ENCODE data around the gene CACNA2D3.

Gene CACNA2D3

DNA sequence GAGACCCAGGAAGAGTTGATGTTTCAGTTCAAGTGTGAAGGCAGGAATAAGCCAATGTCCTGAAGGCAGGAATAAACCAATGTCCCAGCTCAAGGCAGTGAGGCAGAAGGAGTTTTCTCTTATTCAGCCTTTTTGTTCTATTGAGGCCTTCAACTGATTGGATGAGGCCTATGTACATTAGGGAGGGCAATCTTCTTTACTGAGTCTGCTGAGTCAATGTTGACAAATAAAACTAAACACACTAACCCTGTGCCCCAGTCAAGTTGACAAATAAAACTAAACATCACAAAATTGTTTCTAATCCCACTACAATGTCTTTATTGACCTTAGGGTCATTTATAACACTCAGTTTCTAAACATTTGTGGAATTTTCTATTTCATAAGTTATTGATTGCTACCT lies 100.0 kb downstream of the CACNA2D3 start:
- no peaks in the 10 kb centered on the region for H3K27me3 ChIP-seq (replicated peaks; ENCODE audit: control insufficient read depth, insufficient read depth, low read length)
- DNase-seq (ENCODE audit: low read depth): no peak
- no peak overlapping the region for H3K4me3 ChIP-seq (ENCODE audit: low read length)
- peaks cover 3% of the 10 kb centered on the region for H3K9me3 ChIP-seq (ENCODE audit: control insufficient read depth, low read length)
- no peaks in the 10 kb centered on the region for H3K4me1 ChIP-seq (ENCODE audit: control insufficient read depth, insufficient read depth, low read length)
- no peak overlapping the region for H3K9ac ChIP-seq (ENCODE audit: low read length)
- H3K36me3 ChIP-seq (ENCODE audit: control insufficient read depth, insufficient read depth, low read length, severe bottlenecking): no peaks in the 10 kb centered on the region

GRCh38 chr3:54223063-54223462 lies 100.7 kb downstream of the CACNA2D3 start:
- Histone ChIP-seq H3K9me3 (ENCODE audit: control insufficient read depth, low read length) (peaks cover 3% of the 10 kb centered on the region), H3K9ac (ENCODE audit: low read length) (no peak overlapping the region), H3K4me1 (ENCODE audit: control insufficient read depth, insufficient read depth, low read length) (no peaks in the 10 kb centered on the region), H3K27me3 (replicated peaks; ENCODE audit: control insufficient read depth, insufficient read depth, low read length) (no peaks in the 10 kb centered on the region), H3K36me3 (ENCODE audit: control insufficient read depth, insufficient read depth, low read length, severe bottlenecking) (no peaks in the 10 kb centered on the region), H3K4me3 (ENCODE audit: low read length) (no peak overlapping the region)
- DNase-seq (ENCODE audit: low read depth): no peak

DNA sequence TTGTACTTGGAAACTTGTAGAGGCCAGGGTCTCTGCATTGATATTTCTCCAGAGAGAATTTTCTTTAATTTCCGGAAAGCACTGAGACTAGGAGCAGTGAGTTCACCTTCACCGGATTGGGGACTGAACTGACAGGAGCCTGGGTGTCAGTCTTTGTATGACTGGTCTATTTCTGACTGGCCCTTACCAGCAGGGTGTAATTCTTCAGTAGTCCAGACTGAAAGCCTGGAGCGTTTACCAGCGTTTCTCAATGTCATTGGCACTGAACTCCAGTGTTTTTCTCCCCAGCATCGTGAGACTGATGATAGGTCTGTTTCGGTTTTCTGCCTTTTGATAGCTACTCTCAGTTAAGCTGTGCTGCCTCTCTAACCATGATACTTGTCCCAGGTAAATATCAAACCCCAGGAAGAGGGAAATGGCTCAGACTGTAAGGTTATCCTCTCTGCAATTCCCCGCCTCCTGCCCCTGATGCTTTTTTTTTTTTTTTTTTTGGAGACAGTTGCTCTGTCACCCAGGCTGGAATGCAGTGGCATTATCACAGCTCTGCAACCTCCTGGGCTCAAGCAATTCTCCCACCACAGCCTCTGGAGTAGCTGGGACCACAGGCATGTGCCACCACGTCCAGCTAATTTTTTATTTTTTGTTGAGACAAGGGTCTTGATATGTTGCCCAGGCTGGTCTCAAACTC lies 103.6 kb downstream of the CACNA2D3 start:
- DNase-seq (ENCODE audit: low read depth): no peak
- Histone ChIP-seq H3K4me3 (ENCODE audit: low read length) (no peak overlapping the region), H3K9me3 (ENCODE audit: control insufficient read depth, low read length) (no peaks in the 10 kb centered on the region), H3K4me1 (ENCODE audit: control insufficient read depth, insufficient read depth, low read length) (no peaks in the 10 kb centered on the region), H3K27me3 (replicated peaks; ENCODE audit: control insufficient read depth, insufficient read depth, low read length) (no peaks in the 10 kb centered on the region), H3K36me3 (ENCODE audit: control insufficient read depth, insufficient read depth, low read length, severe bottlenecking) (no peaks in the 10 kb centered on the region), H3K9ac (ENCODE audit: low read length) (no peak overlapping the region)

GRCh38 chr3:54228806-54229205 lies 106.5 kb downstream of the CACNA2D3 start:
- Histone ChIP-seq H3K9ac (ENCODE audit: low read length) (no peak overlapping the region), H3K4me3 (ENCODE audit: low read length) (no peak overlapping the region), H3K9me3 (ENCODE audit: control insufficient read depth, low read length) (no peaks in the 10 kb centered on the region), H3K27me3 (replicated peaks; ENCODE audit: control insufficient read depth, insufficient read depth, low read length) (no peaks in the 10 kb centered on the region), H3K36me3 (ENCODE audit: control insufficient read depth, insufficient read depth, low read length, severe bottlenecking) (no peaks in the 10 kb centered on the region), H3K4me1 (ENCODE audit: control insufficient read depth, insufficient read depth, low read length) (no peaks in the 10 kb centered on the region)
- no peak for DNase-seq (ENCODE audit: low read depth)

DNA sequence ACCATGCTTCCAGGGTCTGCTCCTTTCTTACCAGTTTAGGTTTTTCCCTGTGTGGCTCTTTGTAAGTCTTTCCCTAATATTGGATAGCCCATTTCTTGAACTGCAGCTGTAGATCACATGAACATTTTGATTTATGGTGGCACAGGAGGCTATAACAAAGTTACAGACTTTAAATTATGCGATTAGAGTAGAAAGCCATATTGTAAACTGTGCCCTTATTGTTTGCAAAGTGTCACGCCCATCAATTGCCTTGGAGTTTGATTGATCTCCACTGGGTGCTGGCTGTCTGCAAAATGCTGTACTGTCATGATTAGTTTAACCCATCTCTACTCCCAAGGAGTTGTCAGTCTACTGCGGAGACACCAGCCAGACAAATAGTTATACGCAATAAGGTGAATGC lies 110.3 kb downstream of the CACNA2D3 start:
- no peaks in the 10 kb centered on the region for H3K27me3 ChIP-seq (replicated peaks; ENCODE audit: control insufficient read depth, insufficient read depth, low read length)
- no peaks in the 10 kb centered on the region for H3K9me3 ChIP-seq (ENCODE audit: control insufficient read depth, low read length)

DNA sequence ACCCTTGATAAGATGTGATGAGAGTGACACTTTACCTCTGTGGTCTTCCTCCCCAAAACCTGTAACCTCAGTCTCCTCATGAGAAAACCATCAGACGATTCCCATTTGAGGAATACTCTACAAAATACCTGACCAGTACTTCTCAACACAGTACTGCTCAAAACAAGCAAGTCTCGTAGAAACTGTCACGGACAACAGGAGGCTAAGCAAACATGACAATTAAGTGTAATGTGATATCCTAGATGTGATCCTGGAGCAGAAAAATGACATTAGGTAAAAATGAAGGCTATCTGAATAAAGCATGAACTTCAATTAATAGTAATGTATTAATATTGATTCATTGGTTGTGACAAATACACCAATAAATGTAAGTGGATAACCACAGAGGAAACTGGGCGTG lies 113.6 kb downstream of the CACNA2D3 start:
- H3K36me3 ChIP-seq (ENCODE audit: control insufficient read depth, insufficient read depth, low read length, severe bottlenecking): no peaks in the 10 kb centered on the region
- H3K4me3 ChIP-seq (ENCODE audit: low read length): no peak overlapping the region
- H3K9ac ChIP-seq (ENCODE audit: low read length): no peak overlapping the region
- no peaks in the 10 kb centered on the region for H3K27me3 ChIP-seq (replicated peaks; ENCODE audit: control insufficient read depth, insufficient read depth, low read length)
- H3K9me3 ChIP-seq (ENCODE audit: control insufficient read depth, low read length): no peaks in the 10 kb centered on the region
- no peaks in the 10 kb centered on the region for H3K4me1 ChIP-seq (ENCODE audit: control insufficient read depth, insufficient read depth, low read length)
- no peak for DNase-seq (ENCODE audit: low read depth)

More for the DNA sequence above, 110.3 kb downstream of the CACNA2D3 start:
- DNase-seq (ENCODE audit: low read depth): no peak
- H3K4me1 ChIP-seq (ENCODE audit: control insufficient read depth, insufficient read depth, low read length): no peaks in the 10 kb centered on the region
- H3K36me3 ChIP-seq (ENCODE audit: control insufficient read depth, insufficient read depth, low read length, severe bottlenecking): no peaks in the 10 kb centered on the region
- no peak overlapping the region for H3K4me3 ChIP-seq (ENCODE audit: low read length)
- no peak overlapping the region for H3K9ac ChIP-seq (ENCODE audit: low read length)

DNA sequence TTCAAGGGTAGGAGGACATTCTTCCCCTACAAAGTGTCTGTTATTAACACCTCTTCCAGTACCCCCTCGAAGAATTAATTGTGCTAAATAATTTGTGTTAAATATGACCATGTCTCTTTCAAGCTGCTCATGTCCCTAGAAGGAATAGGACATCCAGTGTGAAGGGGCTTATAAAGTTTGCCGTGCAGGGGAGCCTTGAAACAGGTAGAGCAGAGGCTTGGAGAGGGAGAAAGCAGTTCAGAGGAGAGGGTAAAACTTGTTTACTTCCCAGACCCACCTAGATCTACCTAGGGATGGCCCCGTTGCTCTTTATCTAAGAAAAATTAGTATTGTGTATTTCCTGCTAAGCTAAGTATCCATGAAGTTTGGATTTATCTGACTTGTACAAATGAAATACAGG lies 114.8 kb downstream of the CACNA2D3 start:
- Histone ChIP-seq H3K36me3 (ENCODE audit: control insufficient read depth, insufficient read depth, low read length, severe bottlenecking) (no peaks in the 10 kb centered on the region), H3K9ac (ENCODE audit: low read length) (no peak overlapping the region), H3K9me3 (ENCODE audit: control insufficient read depth, low read length) (no peaks in the 10 kb centered on the region), H3K4me1 (ENCODE audit: control insufficient read depth, insufficient read depth, low read length) (no peaks in the 10 kb centered on the region), H3K4me3 (ENCODE audit: low read length) (no peak overlapping the region), H3K27me3 (replicated peaks; ENCODE audit: control insufficient read depth, insufficient read depth, low read length) (no peaks in the 10 kb centered on the region)
- DNase-seq (ENCODE audit: low read depth): no peak

DNA sequence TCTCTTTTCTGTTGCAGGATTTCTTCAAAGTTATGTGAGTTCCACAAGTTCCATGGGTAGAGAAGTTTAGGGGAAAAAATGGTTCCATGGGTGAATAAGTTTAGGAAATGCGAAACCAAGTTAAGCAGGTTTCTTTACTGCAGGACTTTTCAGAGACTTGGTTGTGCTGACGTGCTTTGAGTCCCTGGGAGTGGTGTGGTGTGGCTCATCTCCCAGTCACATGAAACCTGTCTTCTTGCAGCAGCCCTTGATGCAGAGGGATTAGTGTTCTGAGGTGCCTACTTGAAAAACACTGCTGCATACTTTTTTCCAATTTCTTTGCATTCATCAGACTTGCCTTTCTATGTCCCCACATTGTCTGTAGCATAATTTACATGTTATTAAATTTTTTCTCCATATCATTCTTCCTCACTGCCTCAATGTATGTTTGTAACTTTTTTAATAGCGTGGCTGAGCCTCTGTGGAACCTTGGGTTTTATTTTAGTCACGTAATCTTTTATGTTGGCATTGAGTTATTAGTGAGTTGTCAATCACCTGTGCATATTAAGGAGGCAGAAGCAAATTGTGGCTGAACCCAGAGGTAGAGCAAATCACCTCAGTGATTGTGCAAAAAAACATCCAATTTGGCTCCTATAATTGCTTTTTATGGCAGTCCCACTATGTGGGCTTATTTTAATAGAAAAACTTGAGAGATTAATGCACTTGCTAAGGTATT lies 115.6 kb downstream of the CACNA2D3 start:
- DNase-seq (ENCODE audit: low read depth): no peak
- H3K9me3 ChIP-seq (ENCODE audit: control insufficient read depth, low read length): no peaks in the 10 kb centered on the region
- H3K4me3 ChIP-seq (ENCODE audit: low read length): no peak overlapping the region
- no peak overlapping the region for H3K9ac ChIP-seq (ENCODE audit: low read length)
- no peaks in the 10 kb centered on the region for H3K36me3 ChIP-seq (ENCODE audit: control insufficient read depth, insufficient read depth, low read length, severe bottlenecking)
- no peaks in the 10 kb centered on the region for H3K27me3 ChIP-seq (replicated peaks; ENCODE audit: control insufficient read depth, insufficient read depth, low read length)
- H3K4me1 ChIP-seq (ENCODE audit: control insufficient read depth, insufficient read depth, low read length): no peaks in the 10 kb centered on the region

DNA sequence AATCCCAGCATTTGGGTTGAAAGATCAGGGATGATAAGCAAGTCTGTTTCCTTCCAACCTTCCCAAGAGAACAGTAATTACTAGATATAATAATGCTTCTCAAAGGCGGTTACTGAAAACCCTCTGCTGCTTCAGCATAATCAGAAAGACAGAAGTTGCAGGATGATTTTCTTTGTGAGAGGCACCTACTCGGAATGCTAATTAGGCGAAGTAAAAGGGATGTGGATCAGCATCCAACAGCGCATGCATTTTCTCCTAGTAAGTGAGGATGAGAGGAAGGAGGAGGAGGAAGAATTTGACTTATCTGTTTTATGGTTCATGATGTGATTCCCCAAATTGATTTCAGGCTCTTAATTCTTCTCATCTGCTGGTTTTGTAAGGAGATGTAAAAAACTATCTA lies 118.0 kb downstream of the CACNA2D3 start:
- no peak overlapping the region for H3K4me3 ChIP-seq (ENCODE audit: low read length)
- H3K9me3 ChIP-seq (ENCODE audit: control insufficient read depth, low read length): no peaks in the 10 kb centered on the region
- no peaks in the 10 kb centered on the region for H3K27me3 ChIP-seq (replicated peaks; ENCODE audit: control insufficient read depth, insufficient read depth, low read length)
- H3K9ac ChIP-seq (ENCODE audit: low read length): no peak overlapping the region
- no peaks in the 10 kb centered on the region for H3K36me3 ChIP-seq (ENCODE audit: control insufficient read depth, insufficient read depth, low read length, severe bottlenecking)
- H3K4me1 ChIP-seq (ENCODE audit: control insufficient read depth, insufficient read depth, low read length): no peaks in the 10 kb centered on the region
- DNase-seq (ENCODE audit: low read depth): no peak

GRCh38 chr3:54243056-54243931 lies 120.9 kb downstream of the CACNA2D3 start:
- Histone ChIP-seq H3K4me3 (ENCODE audit: low read length) (peak overlapping the region; percentile 74), H3K9me3 (ENCODE audit: control insufficient read depth, low read length) (peaks cover 4% of the 10 kb centered on the region), H3K36me3 (ENCODE audit: control insufficient read depth, insufficient read depth, low read length, severe bottlenecking) (no peaks in the 10 kb centered on the region), H3K4me1 (ENCODE audit: control insufficient read depth, insufficient read depth, low read length) (no peaks in the 10 kb centered on the region), H3K27me3 (replicated peaks; ENCODE audit: control insufficient read depth, insufficient read depth, low read length) (no peaks in the 10 kb centered on the region), H3K9ac (ENCODE audit: low read length) (no peak overlapping the region)
- DNase-seq (ENCODE audit: low read depth): peak; percentile 28

- no peak overlapping the region for H3K4me3 ChIP-seq (ENCODE audit: low read length)
- no peaks in the 10 kb centered on the region for H3K27me3 ChIP-seq (replicated peaks; ENCODE audit: control insufficient read depth, insufficient read depth, low read length)
- no peaks in the 10 kb centered on the region for H3K36me3 ChIP-seq (ENCODE audit: control insufficient read depth, insufficient read depth, low read length, severe bottlenecking)
- DNase-seq (ENCODE audit: low read depth): no peak
- H3K4me1 ChIP-seq (ENCODE audit: control insufficient read depth, insufficient read depth, low read length): no peaks in the 10 kb centered on the region
- H3K9me3 ChIP-seq (ENCODE audit: control insufficient read depth, low read length): peaks cover 4% of the 10 kb centered on the region
- H3K9ac ChIP-seq (ENCODE audit: low read length): no peak overlapping the region
Measured at GRCh38 chr3:54243960-54244682, 121.8 kb downstream of the CACNA2D3 start.
